Activated CD8-positive, alpha-beta memory T cell treated with anti-CD3 and anti-CD28 coated beads, Interleukin-2, amount 50 U/mL, for 24 hours (primary cell): ENCODE results near the gene FGFRL1.
"Not testable (repeated sequence)": the region's sequence is repeated elsewhere in the genome, so short reads cannot be mapped to it uniquely, and the experiment has no call there.

Experiments
- DNase-seq: peaks from one replicate; pipeline ENCODE4 v3.0.0-alpha.2; 2020; ENCODE audit errors: extremely low read depth

The FGFRL1 gene

GRCh38 chr4:1039493-1040343, 28.3 kb downstream of the FGFRL1 start:
- no peak for DNase-seq

GRCh38 chr4:1040344-1041146, 29.1 kb downstream of the FGFRL1 start:
- DNase-seq = no peak

GRCh38 chr4:1041147-1041935, 29.9 kb downstream of the FGFRL1 start:
- DNase-seq = no peak

GRCh38 chr4:1041936-1042330, 30.5 kb downstream of the FGFRL1 start:
- DNase-seq = no peak

- no peak for DNase-seq
Measured at GRCh38 chr4:1042352-1043055, 31.1 kb downstream of the FGFRL1 start.

- no peak for DNase-seq
Measured at GRCh38 chr4:1043162-1043561, 31.7 kb downstream of the FGFRL1 start.

GRCh38 chr4:1043651-1044468, 32.4 kb downstream of the FGFRL1 start:
- no peak for DNase-seq

GRCh38 chr4:1044469-1045192, 33.2 kb downstream of the FGFRL1 start:
- DNase-seq = no peak

- DNase-seq = no peak
Measured at GRCh38 chr4:1045193-1045594, 33.8 kb downstream of the FGFRL1 start.

- DNase-seq = no peak
Measured at GRCh38 chr4:1045595-1046201, 34.3 kb downstream of the FGFRL1 start.

- DNase-seq = not testable (repeated sequence)
Measured at GRCh38 chr4:1046581-1047011, 35.2 kb downstream of the FGFRL1 start.

GRCh38 chr4:1047106-1047975, 35.9 kb downstream of the FGFRL1 start:
- DNase-seq = no peak

GRCh38 chr4:1047976-1048772, 36.7 kb downstream of the FGFRL1 start:
- DNase-seq = no peak

- no peak for DNase-seq
Measured at GRCh38 chr4:1048773-1049590, 37.6 kb downstream of the FGFRL1 start.

- no peak for DNase-seq
Measured at GRCh38 chr4:1049591-1049905, 38.1 kb downstream of the FGFRL1 start.

GRCh38 chr4:1050486-1051213, 39.2 kb downstream of the FGFRL1 start:
- no peak for DNase-seq
